Neutrophil (primary cell): ENCODE measurements around the gene PAFAH2.

Experiments used
- H3K27ac ChIP-seq: fragments of 200-600 bp; sonication (generic); 2 replicates; pipeline ENCODE4 v1.5.1; 2016; ENCODE audit warnings: mild to moderate bottlenecking, moderate library complexity
- H3K27me3 ChIP-seq: fragments of 200-600 bp; sonication (generic); 2 replicates; pipeline ENCODE4 v1.6.0; 2016; ENCODE audit warnings: mild to moderate bottlenecking
- H3K36me3 ChIP-seq: fragments of 200-600 bp; sonication (generic); 2 replicates; pipeline ENCODE4 v1.5.1; 2017
- H3K4me1 ChIP-seq, 2 experiments: fragments of 200-600 bp in 1 of 2; sonication (generic) in 1 of 2; 1 replicate in 1 of 2; 2 replicates in 1 of 2; pipeline versions ENCODE4 v1.5.1 to v1.6.1; 2013 to 2016; ENCODE audit warnings: low read depth in 1 of 2, low read length in 1 of 2, mild to moderate bottlenecking in 1 of 2, moderate library complexity in 1 of 2; ENCODE audit not compliant: control insufficient read depth in 1 of 2, insufficient read depth in 1 of 2
- H3K4me3 ChIP-seq, 2 experiments: fragments of 200-600 bp in 1 of 2; sonication (generic) in 1 of 2; 1 replicate in 1 of 2; 2 replicates in 1 of 2; pipeline ENCODE4 v1.5.1; 2013 to 2016; ENCODE audit warnings: low read depth in 1 of 2, low read length in 1 of 2, mild to moderate bottlenecking in 1 of 2, moderate library complexity in 1 of 2
- H3K9me3 ChIP-seq: fragments of 200-600 bp; sonication (generic); 2 replicates; pipeline ENCODE4 v1.5.1; 2016
- CTCF ChIP-seq: fragments of 200-600 bp; sonication (generic); IDR thresholded peaks from 2 replicates; pipeline ENCODE4 v1.5.1; 2016; ENCODE audit warnings: antibody characterized with exemption

PAFAH2 gene

GRCh38 chr1:26029864-26030481 lies 32.1 kb upstream of the PAFAH2 start:
- no peak for TF ChIP-seq CTCF
- Histone ChIP-seq H3K4me3 (no peak overlapping the region), H3K36me3 (no peaks in the 10 kb centered on the region), H3K27me3 (peaks cover 32% of the 10 kb centered on the region), H3K9me3 (no peaks in the 10 kb centered on the region), H3K27ac (no peak overlapping the region), H3K4me1 (peaks cover 4 to 5% of the 10 kb centered on the region in 2 experiments)

GRCh38 chr1:26029054-26029863 lies 31.4 kb upstream of the PAFAH2 start:
- no peak for TF ChIP-seq CTCF
- peaks cover 25% of the 10 kb centered on the region for H3K27me3 ChIP-seq

GRCh38 chr1:26028490-26028980 lies 30.7 kb upstream of the PAFAH2 start:
- no peaks in the 10 kb centered on the region for H3K9me3 ChIP-seq
- H3K27ac ChIP-seq, result no peak overlapping the region
- no peak overlapping the region for H3K4me3 ChIP-seq
- no peak for TF ChIP-seq CTCF
- H3K27me3 ChIP-seq, result peaks cover 17% of the 10 kb centered on the region
- H3K4me1 ChIP-seq, result no peaks in the 10 kb centered on the region
- H3K36me3 ChIP-seq, result no peaks in the 10 kb centered on the region

More at GRCh38 chr1:26029054-26029863, 31.4 kb upstream of the PAFAH2 start:
- no peaks in the 10 kb centered on the region for H3K9me3 ChIP-seq
- H3K36me3 ChIP-seq, result no peaks in the 10 kb centered on the region
- no peak overlapping the region for H3K4me3 ChIP-seq
- no peaks in the 10 kb centered on the region for H3K4me1 ChIP-seq
- no peak overlapping the region for H3K27ac ChIP-seq

GRCh38 chr1:26027716-26028489 lies 30.0 kb upstream of the PAFAH2 start:
- Histone ChIP-seq H3K9me3 (no peaks in the 10 kb centered on the region), H3K36me3 (no peaks in the 10 kb centered on the region), H3K4me3 (no peak overlapping the region), H3K27me3 (peaks cover 11% of the 10 kb centered on the region), H3K4me1 (no peaks in the 10 kb centered on the region), H3K27ac (no peak overlapping the region)
- TF ChIP-seq CTCF, result no peak

- H3K27ac ChIP-seq, result no peak overlapping the region
- no peaks in the 10 kb centered on the region for H3K9me3 ChIP-seq
- H3K36me3 ChIP-seq, result no peaks in the 10 kb centered on the region
- TF ChIP-seq CTCF, result no peak
- H3K27me3 ChIP-seq, result peaks cover 3% of the 10 kb centered on the region
- no peaks in the 10 kb centered on the region for H3K4me1 ChIP-seq
- H3K4me3 ChIP-seq, result no peak overlapping the region
Measured at GRCh38 chr1:26025517-26025916, 27.7 kb upstream of the PAFAH2 start.
